Peyer's patch (tissue), 4 donors: Measurements from ENCODE around the gene UBE2G2. TPM values are rescaled to one million over a fixed set of nuclear protein-coding genes. Genes with fewer than 3 reads are reported as not detected.
A peak's percentile ranks its signal among the peaks of the same experiment; 100 is the strongest.

ENCODE experiments used
- DNase-seq, 3 donors: peaks; one replicate each; pipeline ENCODE4 v3.0.0-alpha.2; 2017 to 2019
- H3K27ac ChIP-seq, 4 donors: fragments of 200-600 bp; sonication (generic); one replicate each; pipeline ENCODE4 v1.5.1; 2016 to 2019
- H3K27me3 ChIP-seq, 2 donors: fragments of 200-600 bp; sonication (generic); one replicate each; pipeline ENCODE4 v1.5.1; 2019
- H3K36me3 ChIP-seq, 3 donors: fragments of 200-600 bp; sonication (generic); one replicate each; pipeline ENCODE4 v1.5.1; 2016 to 2019
- H3K4me1 ChIP-seq, 4 donors: fragments of 200-600 bp; sonication (generic); one replicate each; pipeline ENCODE4 v1.5.1; 2016 to 2019
- H3K4me3 ChIP-seq, 4 donors: fragments of 200-600 bp; sonication (generic); 1 replicate in 3 of 4; 2 replicates in 1 of 4; pipeline ENCODE4 v1.5.1; 2016 to 2019; ENCODE audit warnings: mild to moderate bottlenecking in 1 of 4
- H3K9me3 ChIP-seq, 4 donors: fragments of 200-600 bp; sonication (generic); one replicate each; pipeline ENCODE4 v1.5.1; 2016 to 2019; ENCODE audit warnings: mild to moderate bottlenecking in 1 of 4
- POLR2A ChIP-seq, 2 donors: fragments of 450-650 bp; IDR thresholded peaks; one replicate each; pipeline ENCODE4 v1.5.1; 2017; ENCODE audit warnings: antibody characterized with exemption in 2 of 2, mild to moderate bottlenecking in 2 of 2, moderate library complexity in 2 of 2
- total RNA-seq, 4 donors: library from RNA; depleted of rRNA; stranded (reverse); fragments of >200 nt; gene quantifications; one replicate each; pipeline ENCODE4 v1.1.0, GENCODE V29; 2016
- TF ChIP-seq, protein P1 (sequence below), 6 experiments: fragments of 450-650 bp in 4 of 6; fragments of 200-600 bp in 2 of 6; sonication (generic) in 1 of 6; IDR thresholded peaks; one replicate each; pipeline ENCODE4 v1.5.1; 2017 to 2019; ENCODE audit warnings: antibody characterized with exemption in 6 of 6, mild to moderate bottlenecking in 3 of 6, moderate library complexity in 1 of 6

The UBE2G2 gene
- total RNA-seq, 4 donors from 2014 or later = 68.8 to 116 (median 95.1) TPM

DNA sequence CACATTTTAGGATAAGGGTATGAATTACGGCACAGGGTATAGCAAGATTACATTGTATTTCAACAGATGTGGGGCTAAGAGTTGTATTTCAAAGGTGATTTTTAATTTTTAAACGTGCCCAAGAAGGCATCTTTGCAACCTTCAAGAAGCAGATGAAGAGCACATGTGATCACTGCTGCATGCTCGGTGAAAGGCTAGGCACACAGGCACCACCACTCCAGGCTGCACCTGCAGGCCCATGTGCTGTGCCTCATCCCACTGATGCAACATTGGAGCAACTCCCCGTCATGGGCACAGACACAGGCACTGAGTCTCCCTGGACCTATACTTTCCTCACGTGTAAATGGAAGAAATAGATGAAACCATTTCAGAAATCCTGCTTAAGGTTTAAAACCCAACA is 23.5 kb downstream of the UBE2G2 start:
- H3K9me3 ChIP-seq = no peaks in the 10 kb centered on the region
- H3K27ac ChIP-seq = peak overlapping the region in 1 of 4 donors; percentile 5
- no peaks in the 10 kb centered on the region for H3K27me3 ChIP-seq
- no peak for DNase-seq
- H3K4me3 ChIP-seq = no peak overlapping the region
- H3K36me3 ChIP-seq = peaks cover 0 to 37% (median 0%) of the 10 kb centered on the region in 3 donors
- TF ChIP-seq, protein P1, sequence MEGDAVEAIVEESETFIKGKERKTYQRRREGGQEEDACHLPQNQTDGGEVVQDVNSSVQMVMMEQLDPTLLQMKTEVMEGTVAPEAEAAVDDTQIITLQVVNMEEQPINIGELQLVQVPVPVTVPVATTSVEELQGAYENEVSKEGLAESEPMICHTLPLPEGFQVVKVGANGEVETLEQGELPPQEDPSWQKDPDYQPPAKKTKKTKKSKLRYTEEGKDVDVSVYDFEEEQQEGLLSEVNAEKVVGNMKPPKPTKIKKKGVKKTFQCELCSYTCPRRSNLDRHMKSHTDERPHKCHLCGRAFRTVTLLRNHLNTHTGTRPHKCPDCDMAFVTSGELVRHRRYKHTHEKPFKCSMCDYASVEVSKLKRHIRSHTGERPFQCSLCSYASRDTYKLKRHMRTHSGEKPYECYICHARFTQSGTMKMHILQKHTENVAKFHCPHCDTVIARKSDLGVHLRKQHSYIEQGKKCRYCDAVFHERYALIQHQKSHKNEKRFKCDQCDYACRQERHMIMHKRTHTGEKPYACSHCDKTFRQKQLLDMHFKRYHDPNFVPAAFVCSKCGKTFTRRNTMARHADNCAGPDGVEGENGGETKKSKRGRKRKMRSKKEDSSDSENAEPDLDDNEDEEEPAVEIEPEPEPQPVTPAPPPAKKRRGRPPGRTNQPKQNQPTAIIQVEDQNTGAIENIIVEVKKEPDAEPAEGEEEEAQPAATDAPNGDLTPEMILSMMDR (IDR thresholded peaks at IDR 0.05) = no peak
- no peak for TF ChIP-seq POLR2A (IDR thresholded peaks at IDR 0.05)
- H3K4me1 ChIP-seq = peaks cover 0 to 16% (median 0%) of the 10 kb centered on the region in 4 donors

GRCh38 chr21:44774972-44775371 is 26.6 kb downstream of the UBE2G2 start:
- DNase-seq = no peak
- Histone ChIP-seq H3K27ac (no peak overlapping the region), H3K36me3 (peaks cover 0 to 64% (median 0%) of the 10 kb centered on the region in 3 donors), H3K9me3 (no peaks in the 10 kb centered on the region), H3K27me3 (no peaks in the 10 kb centered on the region), H3K4me3 (no peak overlapping the region), H3K4me1 (peaks cover 0 to 16% (median 0%) of the 10 kb centered on the region in 4 donors)
- no peak for TF ChIP-seq POLR2A (IDR thresholded peaks at IDR 0.05)
- TF ChIP-seq, protein P1 (IDR thresholded peaks at IDR 0.05) = no peak

DNA sequence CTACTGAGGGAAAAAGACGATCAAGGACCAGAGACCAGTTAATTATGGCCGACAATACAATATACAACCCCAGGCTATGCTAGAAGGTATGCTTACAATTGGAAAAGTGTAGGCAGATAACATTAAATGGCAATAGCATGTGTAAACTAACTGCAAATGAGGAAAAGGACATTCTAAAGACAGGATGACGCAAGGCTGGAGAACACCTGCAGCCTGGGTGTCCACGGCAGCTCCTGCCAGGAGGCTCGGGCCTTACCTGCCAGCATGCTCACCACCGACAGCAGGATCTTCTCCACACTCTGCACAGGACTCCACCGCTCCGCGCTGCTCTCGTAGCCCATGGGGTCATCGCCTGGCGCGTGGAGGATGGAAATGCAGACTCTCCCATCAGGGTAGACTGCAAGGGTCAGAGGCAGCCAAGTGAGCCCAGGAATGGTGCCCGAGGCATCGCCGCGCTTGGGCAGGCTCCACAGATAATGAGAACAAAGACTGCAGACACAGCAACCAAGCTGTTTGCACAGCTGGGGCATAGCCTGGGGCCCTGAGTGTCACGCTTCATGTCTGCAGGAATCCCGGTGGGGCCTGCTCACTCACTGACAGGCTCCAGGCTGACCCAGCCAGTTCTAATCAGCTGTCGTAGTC is 28.2 kb downstream of the UBE2G2 start:
- TF ChIP-seq, protein P1 (IDR thresholded peaks at IDR 0.05) = no peak
- TF ChIP-seq POLR2A (IDR thresholded peaks at IDR 0.05) = no peak
- DNase-seq = peak in 1 of 3 donors; percentile 32
- Histone ChIP-seq H3K9me3 (no peaks in the 10 kb centered on the region), H3K27ac (no peak overlapping the region), H3K27me3 (no peaks in the 10 kb centered on the region), H3K36me3 (peaks cover 0 to 70% (median 0%) of the 10 kb centered on the region in 3 donors), H3K4me3 (no peak overlapping the region), H3K4me1 (peaks cover 0 to 4% (median 0%) of the 10 kb centered on the region in 4 donors)

GRCh38 chr21:44771896-44772525 is 29.6 kb downstream of the UBE2G2 start:
- Histone ChIP-seq H3K4me3 (no peak overlapping the region), H3K4me1 (no peaks in the 10 kb centered on the region), H3K27ac (no peak overlapping the region), H3K27me3 (no peaks in the 10 kb centered on the region), H3K36me3 (peaks cover 0 to 64% (median 0%) of the 10 kb centered on the region in 3 donors), H3K9me3 (no peaks in the 10 kb centered on the region)
- no peak for DNase-seq
- no peak for TF ChIP-seq POLR2A (IDR thresholded peaks at IDR 0.05)
- TF ChIP-seq, protein P1 (IDR thresholded peaks at IDR 0.05) = no peak

DNA sequence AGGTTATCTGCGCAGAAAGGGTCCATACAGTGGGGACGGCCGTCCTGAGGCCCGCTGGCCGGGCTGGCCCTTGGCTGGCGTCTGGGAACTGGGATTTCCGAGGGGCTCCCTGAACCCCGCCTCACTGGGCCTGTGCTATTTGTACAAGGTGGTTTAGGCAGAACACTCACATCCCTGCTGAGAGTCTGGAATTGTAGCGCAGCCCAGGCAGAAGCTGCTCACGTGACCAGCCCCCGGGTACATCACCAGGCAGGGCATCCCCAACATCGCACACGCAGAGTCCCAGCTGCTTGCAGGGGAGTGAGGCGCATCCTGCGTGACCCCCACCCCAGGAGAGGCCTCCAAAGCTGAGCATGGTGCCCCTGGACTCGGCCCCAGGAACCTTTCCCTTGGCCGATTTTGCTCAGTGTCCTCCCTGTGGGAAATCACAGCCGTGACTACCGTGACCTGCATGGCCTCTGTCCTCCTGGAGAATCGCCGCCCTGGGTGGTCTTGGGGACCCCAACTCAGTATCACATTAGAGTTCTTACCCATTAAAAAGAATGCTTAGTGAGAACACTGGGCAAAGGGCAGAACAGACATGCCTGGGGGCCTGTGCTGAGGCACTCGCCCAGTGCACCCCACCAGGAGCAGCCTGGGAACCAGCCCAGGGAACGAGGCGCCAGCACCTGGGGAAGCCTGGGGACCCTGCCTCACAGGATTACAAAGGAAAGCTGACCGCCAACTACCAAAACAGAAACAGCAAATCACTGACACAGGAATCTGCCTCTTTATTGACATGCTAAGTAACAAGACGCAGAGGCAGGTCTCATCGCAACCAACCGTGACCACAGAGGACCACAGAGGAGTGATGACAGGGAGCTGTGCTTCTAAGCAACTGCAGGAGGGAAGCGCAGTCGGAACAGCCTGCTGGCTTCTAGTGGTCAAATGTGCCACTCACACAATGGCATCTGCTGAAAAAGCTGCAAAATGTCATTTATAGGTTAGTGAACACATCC is 33.5 kb downstream of the UBE2G2 start:
- no peak overlapping the region for H3K4me3 ChIP-seq
- H3K27ac ChIP-seq = no peak overlapping the region
- H3K36me3 ChIP-seq = peaks cover 0 to 33% (median 0%) of the 10 kb centered on the region in 3 donors
- H3K9me3 ChIP-seq = no peaks in the 10 kb centered on the region
- peaks cover 0 to 9% (median 0%) of the 10 kb centered on the region in 4 donors for H3K4me1 ChIP-seq
- H3K27me3 ChIP-seq = no peaks in the 10 kb centered on the region
- no peak for TF ChIP-seq POLR2A (IDR thresholded peaks at IDR 0.05)
- TF ChIP-seq, protein P1 (IDR thresholded peaks at IDR 0.05) = no peak
- DNase-seq = no peak
